ENCODE results near the gene THRAP3.
A peak's percentile ranks its signal among the peaks of the same experiment; 100 is the strongest.
"Not testable (repeated sequence)": the region's sequence is repeated elsewhere in the genome, so short reads cannot be mapped to it uniquely, and the experiment has no call there.

THRAP3 gene

GRCh38 chr1:36223996-36224536 lies at the start of gene THRAP3:
TSS of gene THRAP3 (plus strand) at chr1:36224443. CDS start at chr1:36282564, 58,121 bp downstream.
- peak; percentile 99 for DNase-seq

- DNase-seq: no peak
Measured at GRCh38 chr1:36174713-36175112, 49.5 kb upstream of the THRAP3 start.

- DNase-seq: no peak
Measured at GRCh38 chr1:36175137-36176095, 48.8 kb upstream of the THRAP3 start.

- DNase-seq: no peak
Measured at GRCh38 chr1:36176106-36176949, 47.9 kb upstream of the THRAP3 start.

- DNase-seq: no peak
Measured at GRCh38 chr1:36177589-36178431, 46.4 kb upstream of the THRAP3 start.

GRCh38 chr1:36178471-36179219 lies 45.6 kb upstream of the THRAP3 start:
- DNase-seq: no peak

- DNase-seq: no peak
Measured at GRCh38 chr1:36179220-36179600, 45.0 kb upstream of the THRAP3 start.

- DNase-seq: no peak
Measured at GRCh38 chr1:36182734-36183133, 41.5 kb upstream of the THRAP3 start.

- no peak for DNase-seq
Measured at GRCh38 chr1:36183309-36183856, 40.9 kb upstream of the THRAP3 start.

- DNase-seq: peak; percentile 77
Measured at GRCh38 chr1:36187800-36188593, 36.2 kb upstream of the THRAP3 start.

- not testable (repeated sequence) for DNase-seq
Measured at GRCh38 chr1:36196805-36197204, 27.4 kb upstream of the THRAP3 start.

- DNase-seq: no peak
Measured at GRCh38 chr1:36198641-36199040, 25.6 kb upstream of the THRAP3 start.

- no peak for DNase-seq
Measured at GRCh38 chr1:36199934-36200741, 24.1 kb upstream of the THRAP3 start.

- DNase-seq: no peak
Measured at GRCh38 chr1:36203027-36203553, 21.2 kb upstream of the THRAP3 start.

GRCh38 chr1:36203554-36204346 lies 20.5 kb upstream of the THRAP3 start:
- DNase-seq: no peak

- DNase-seq: no peak
Measured at GRCh38 chr1:36204347-36204909, 19.8 kb upstream of the THRAP3 start.

GRCh38 chr1:36206323-36206858 lies 17.9 kb upstream of the THRAP3 start:
- no peak for DNase-seq

GRCh38 chr1:36207339-36207738 lies 16.9 kb upstream of the THRAP3 start:
- DNase-seq: no peak

All from activated CD8-positive, alpha-beta memory T cell treated with anti-CD3 and anti-CD28 coated beads, Interleukin-2, amount 50 U/mL, for 4 hours (primary cell).